NCI-H1092 treated with DMSO at 0.1 percent for 48 hours (cell line): ENCODE results near the gene CUX1.
"Not testable (repeated sequence)": the region's sequence is repeated elsewhere in the genome, so short reads cannot be mapped to it uniquely, and the experiment has no call there.

Source experiments
- DNase-seq: peaks from one replicate; lab custom pipeline; 2025; lab: John Stamatoyannopoulos, UW

The CUX1 gene

GRCh38 chr7:102289057-102289456 is 471.6 kb downstream of the CUX1 start:
- DNase-seq, result no peak

GRCh38 chr7:102291056-102291915 is 473.9 kb downstream of the CUX1 start:
- no peak for DNase-seq

GRCh38 chr7:102291916-102292267 is 474.5 kb downstream of the CUX1 start:
- DNase-seq, result no peak

GRCh38 chr7:102292813-102293798 is 475.7 kb downstream of the CUX1 start:
- no peak for DNase-seq

- DNase-seq, result no peak
These were observed 477.2 kb downstream of the CUX1 start for GRCh38 chr7:102294589-102294988.

GRCh38 chr7:102295346-102296178 is 478.1 kb downstream of the CUX1 start:
- DNase-seq, result no peak

- no peak for DNase-seq
These were observed 478.7 kb downstream of the CUX1 start for GRCh38 chr7:102296179-102296438.

GRCh38 chr7:102296514-102296913 is 479.1 kb downstream of the CUX1 start:
- DNase-seq, result no peak

GRCh38 chr7:102297487-102298218 is 480.2 kb downstream of the CUX1 start:
- DNase-seq, result no peak

- DNase-seq, result no peak
These were observed 483.3 kb downstream of the CUX1 start for GRCh38 chr7:102300643-102301221.

GRCh38 chr7:102301367-102301766 is 483.9 kb downstream of the CUX1 start:
- not testable (repeated sequence) for DNase-seq

- no peak for DNase-seq
These were observed 484.6 kb downstream of the CUX1 start for GRCh38 chr7:102302025-102302424.

GRCh38 chr7:102303669-102304422 is 486.4 kb downstream of the CUX1 start:
- no peak for DNase-seq

GRCh38 chr7:102304668-102305067 is 487.2 kb downstream of the CUX1 start:
- DNase-seq, result no peak

GRCh38 chr7:102305414-102306268 is 488.2 kb downstream of the CUX1 start:
- DNase-seq, result no peak

- no peak for DNase-seq
These were observed 489.7 kb downstream of the CUX1 start for GRCh38 chr7:102306916-102307677.

GRCh38 chr7:102310414-102310815 is 493.0 kb downstream of the CUX1 start:
- DNase-seq, result no peak

GRCh38 chr7:102312317-102312716 is 494.9 kb downstream of the CUX1 start:
- DNase-seq, result no peak
